Endothelial cell of umbilical vein (primary cell): ENCODE results near the gene KCNH8.

ENCODE experiments used
- EZH2 ChIP-seq: IDR thresholded peaks from 2 replicates; pipeline ENCODE4 v1.6.1; 2012; ENCODE audit warnings: borderline replicate concordance, low read depth, mild to moderate bottlenecking, moderate library complexity, low read length, inconsistent platforms; ENCODE audit not compliant: severe bottlenecking
- FOS ChIP-seq: IDR thresholded peaks from 2 replicates; pipeline ENCODE4 v1.6.1; 2011; ENCODE audit warnings: mild to moderate bottlenecking, low read length, moderate library complexity, borderline replicate concordance; ENCODE audit not compliant: insufficient read depth
- JUN ChIP-seq: IDR thresholded peaks from 2 replicates; pipeline ENCODE4 v1.6.1; 2011; ENCODE audit warnings: borderline replicate concordance, low read depth; ENCODE audit not compliant: insufficient read length, insufficient read depth
- MYC ChIP-seq: IDR thresholded peaks from one replicate; pipeline ENCODE4 v1.6.1; 2011; ENCODE audit warnings: mild to moderate bottlenecking, low read depth, low read length
- POLR2A ChIP-seq: IDR thresholded peaks from 2 replicates; pipeline ENCODE4 v1.6.1; 2012; ENCODE audit warnings: low read depth, mild to moderate bottlenecking, control low read depth, low read length
- POLR2AphosphoS5 ChIP-seq: IDR thresholded peaks from 2 replicates; pipeline ENCODE4 v1.6.1; 2012; ENCODE audit warnings: low read depth, mild to moderate bottlenecking, control low read depth, low read length, moderate library complexity; ENCODE audit not compliant: insufficient read depth
- TF ChIP-seq, protein P1 (sequence below), 2 donors: IDR thresholded peaks; 1 replicate in 1 of 2; 2 replicates in 1 of 2; pipeline ENCODE4 v1.5.1; 2011; ENCODE audit warnings: low read length in 2 of 2, mild to moderate bottlenecking in 2 of 2, moderate library complexity in 2 of 2, control low read depth in 1 of 2, inconsistent platforms in 1 of 2, low read depth in 1 of 2; ENCODE audit not compliant: insufficient read depth in 1 of 2; ENCODE audit errors: extremely low read depth in 1 of 2
- TF ChIP-seq, protein P2 (sequence below): IDR thresholded peaks from 2 replicates; pipeline ENCODE4 v1.6.1; 2011; ENCODE audit not compliant: insufficient read depth, insufficient read length

DNA sequence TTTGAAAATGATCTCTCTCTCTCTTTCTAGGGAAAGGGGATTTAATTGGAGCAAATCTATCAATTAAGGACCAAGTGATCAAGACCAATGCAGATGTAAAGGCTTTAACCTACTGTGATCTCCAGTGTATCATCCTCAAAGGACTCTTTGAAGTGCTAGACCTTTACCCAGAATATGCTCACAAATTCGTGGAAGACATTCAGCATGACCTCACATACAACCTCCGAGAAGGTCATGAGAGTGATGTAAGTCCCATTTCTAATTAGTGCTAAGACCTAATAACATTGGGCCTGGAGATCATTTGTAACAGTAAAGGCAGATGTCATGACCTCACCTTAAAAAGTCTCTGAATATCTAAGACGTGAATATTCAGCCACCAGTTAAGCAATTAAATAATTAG, 308.4 kb downstream of the KCNH8 start:
- TF ChIP-seq, protein P1, sequence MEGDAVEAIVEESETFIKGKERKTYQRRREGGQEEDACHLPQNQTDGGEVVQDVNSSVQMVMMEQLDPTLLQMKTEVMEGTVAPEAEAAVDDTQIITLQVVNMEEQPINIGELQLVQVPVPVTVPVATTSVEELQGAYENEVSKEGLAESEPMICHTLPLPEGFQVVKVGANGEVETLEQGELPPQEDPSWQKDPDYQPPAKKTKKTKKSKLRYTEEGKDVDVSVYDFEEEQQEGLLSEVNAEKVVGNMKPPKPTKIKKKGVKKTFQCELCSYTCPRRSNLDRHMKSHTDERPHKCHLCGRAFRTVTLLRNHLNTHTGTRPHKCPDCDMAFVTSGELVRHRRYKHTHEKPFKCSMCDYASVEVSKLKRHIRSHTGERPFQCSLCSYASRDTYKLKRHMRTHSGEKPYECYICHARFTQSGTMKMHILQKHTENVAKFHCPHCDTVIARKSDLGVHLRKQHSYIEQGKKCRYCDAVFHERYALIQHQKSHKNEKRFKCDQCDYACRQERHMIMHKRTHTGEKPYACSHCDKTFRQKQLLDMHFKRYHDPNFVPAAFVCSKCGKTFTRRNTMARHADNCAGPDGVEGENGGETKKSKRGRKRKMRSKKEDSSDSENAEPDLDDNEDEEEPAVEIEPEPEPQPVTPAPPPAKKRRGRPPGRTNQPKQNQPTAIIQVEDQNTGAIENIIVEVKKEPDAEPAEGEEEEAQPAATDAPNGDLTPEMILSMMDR (IDR thresholded peaks at IDR 0.05; ENCODE audit: extremely low read depth in 1 of 2, insufficient read depth in 1 of 2, low read depth in 1 of 2, low read length in 2 of 2): no peak
- TF ChIP-seq EZH2 (no peak), POLR2A (no peak), MYC (no peak), FOS (no peak), JUN (no peak), POLR2AphosphoS5 (no peak)
- TF ChIP-seq, protein P2, sequence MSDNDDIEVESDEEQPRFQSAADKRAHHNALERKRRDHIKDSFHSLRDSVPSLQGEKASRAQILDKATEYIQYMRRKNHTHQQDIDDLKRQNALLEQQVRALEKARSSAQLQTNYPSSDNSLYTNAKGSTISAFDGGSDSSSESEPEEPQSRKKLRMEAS: no peak
